C4-2B (cell line): ENCODE measurements around the gene TXNRD1.

Experiments used
- CTCF ChIP-seq: fragments of 450-650 bp; conservative IDR thresholded peaks from 2 replicates; pipeline ENCODE4 v1.5.1; 2017; ENCODE audit warnings: mild to moderate bottlenecking
- ZFX ChIP-seq: fragments of 450-650 bp; IDR thresholded peaks from 2 replicates; pipeline ENCODE4 v1.6.1; 2017

GRCh38 chr12:104190641-104191176 lies 24.9 kb upstream of the TXNRD1 start:
- no peak for TF ChIP-seq CTCF
- no peak for TF ChIP-seq ZFX
